ENCODE results near the gene NFASC.

The NFASC gene

DNA sequence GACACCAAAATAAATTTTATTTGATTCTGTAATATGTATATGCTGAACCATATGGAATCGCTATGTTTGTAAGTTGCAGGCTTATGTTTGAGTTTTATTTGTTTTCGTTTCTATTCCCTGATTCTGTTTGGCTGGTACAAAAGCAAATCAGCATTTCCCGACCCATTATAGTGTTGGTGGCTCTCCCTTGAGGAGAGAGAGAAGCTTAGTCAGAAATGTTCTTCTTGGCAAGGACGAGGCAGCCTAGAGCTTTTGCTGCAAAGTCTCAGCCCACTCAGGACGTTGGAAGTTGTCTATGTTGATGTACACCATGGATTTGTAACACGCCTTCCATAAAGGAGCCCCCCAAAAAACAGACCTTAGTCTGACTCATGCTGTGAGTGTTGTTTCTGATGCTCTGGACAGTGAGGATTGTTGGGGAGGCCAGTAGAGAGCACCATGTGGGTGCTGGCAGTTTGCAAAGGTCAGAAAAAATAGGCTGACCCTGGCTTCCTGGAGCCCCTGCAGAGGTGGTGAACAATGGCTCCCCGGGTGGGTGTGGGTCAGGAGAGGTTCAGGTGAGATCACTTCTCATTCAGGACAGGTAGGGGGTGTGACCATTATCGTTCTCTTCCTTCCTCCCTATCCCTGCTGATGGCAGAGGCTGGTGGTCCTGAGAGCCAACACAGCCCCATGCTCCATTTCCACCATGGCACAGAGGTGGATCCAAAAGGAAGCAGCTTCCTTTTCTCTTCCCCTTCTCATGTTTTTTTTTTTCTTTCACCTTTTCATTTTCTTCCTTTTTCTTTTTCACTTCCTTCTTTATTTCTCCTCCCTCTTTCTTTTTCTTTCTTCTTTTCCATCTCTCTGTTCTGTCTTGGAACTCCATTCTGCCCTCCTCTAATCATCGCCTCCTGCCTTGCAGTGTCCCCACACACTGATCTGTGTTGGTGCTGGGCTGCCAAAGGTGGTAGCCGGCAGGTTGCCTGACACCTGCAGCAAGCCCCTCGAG, 88.0 kb downstream of the NFASC start:
- Mint-ChIP-seq H3K9me3 (no peaks in the 10 kb centered on the region), H3K4me3 (no peak overlapping the region), H3K4me1 (ENCODE audit: low read depth) (no peaks in the 10 kb centered on the region), H3K27me3 (ENCODE audit: low read depth) (peaks cover 3% of the 10 kb centered on the region), H3K27ac (no peak overlapping the region), H3K36me3 (ENCODE audit: low read depth) (no peaks in the 10 kb centered on the region)
- DNase-seq (ENCODE audit: low spot score) = no peak

DNA sequence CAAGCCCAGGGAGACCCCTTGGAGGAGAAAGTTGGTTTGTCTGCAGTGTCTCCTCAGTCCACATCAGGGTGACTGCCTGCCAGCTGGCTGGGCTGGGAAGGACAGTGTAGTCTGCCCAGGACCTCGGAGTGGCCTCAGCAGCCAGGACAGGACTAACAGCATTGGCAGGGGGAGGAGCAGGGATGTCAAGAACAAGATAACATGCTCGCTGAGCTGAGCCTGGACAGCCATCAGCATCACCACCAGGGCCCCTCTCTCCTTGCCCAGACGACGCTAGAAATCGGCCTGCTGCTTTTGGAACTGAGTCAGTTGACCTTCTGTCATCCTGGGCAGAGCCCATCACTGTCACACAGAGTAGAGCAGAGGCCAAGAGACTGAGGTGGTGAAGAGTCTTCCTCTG, 88.7 kb downstream of the NFASC start:
- peaks cover 6% of the 10 kb centered on the region for H3K27me3 Mint-ChIP-seq (ENCODE audit: low read depth)
- no peak for DNase-seq (ENCODE audit: low spot score)
- H3K36me3 Mint-ChIP-seq (ENCODE audit: low read depth) = no peaks in the 10 kb centered on the region
- no peak overlapping the region for H3K4me3 Mint-ChIP-seq
- no peak overlapping the region for H3K27ac Mint-ChIP-seq
- H3K9me3 Mint-ChIP-seq = no peaks in the 10 kb centered on the region
- no peaks in the 10 kb centered on the region for H3K4me1 Mint-ChIP-seq (ENCODE audit: low read depth)

DNA sequence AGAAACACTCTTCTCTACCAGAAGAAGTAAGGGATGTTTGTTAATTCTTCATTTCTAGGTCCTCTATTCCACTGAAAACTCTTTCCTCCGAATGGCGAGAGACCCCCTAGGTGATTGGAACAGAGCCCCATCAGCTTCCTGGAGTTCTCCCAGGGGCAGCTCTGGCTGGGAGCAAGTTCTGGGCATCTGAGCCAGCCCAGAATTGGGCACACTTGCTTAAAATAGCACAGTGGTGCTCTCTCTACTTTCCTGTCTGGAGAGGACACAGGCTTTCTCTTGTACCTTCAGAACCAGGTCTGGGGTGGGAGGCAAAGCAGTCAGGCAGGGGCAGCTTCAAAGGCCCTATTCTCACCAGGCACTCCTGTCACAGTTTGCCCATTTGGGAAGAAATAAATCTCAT, 89.2 kb downstream of the NFASC start:
- Mint-ChIP-seq H3K27ac (no peak overlapping the region), H3K4me1 (ENCODE audit: low read depth) (no peaks in the 10 kb centered on the region), H3K4me3 (no peak overlapping the region), H3K27me3 (ENCODE audit: low read depth) (peaks cover 9% of the 10 kb centered on the region), H3K36me3 (ENCODE audit: low read depth) (no peaks in the 10 kb centered on the region), H3K9me3 (no peaks in the 10 kb centered on the region)
- no peak for DNase-seq (ENCODE audit: low spot score)

DNA sequence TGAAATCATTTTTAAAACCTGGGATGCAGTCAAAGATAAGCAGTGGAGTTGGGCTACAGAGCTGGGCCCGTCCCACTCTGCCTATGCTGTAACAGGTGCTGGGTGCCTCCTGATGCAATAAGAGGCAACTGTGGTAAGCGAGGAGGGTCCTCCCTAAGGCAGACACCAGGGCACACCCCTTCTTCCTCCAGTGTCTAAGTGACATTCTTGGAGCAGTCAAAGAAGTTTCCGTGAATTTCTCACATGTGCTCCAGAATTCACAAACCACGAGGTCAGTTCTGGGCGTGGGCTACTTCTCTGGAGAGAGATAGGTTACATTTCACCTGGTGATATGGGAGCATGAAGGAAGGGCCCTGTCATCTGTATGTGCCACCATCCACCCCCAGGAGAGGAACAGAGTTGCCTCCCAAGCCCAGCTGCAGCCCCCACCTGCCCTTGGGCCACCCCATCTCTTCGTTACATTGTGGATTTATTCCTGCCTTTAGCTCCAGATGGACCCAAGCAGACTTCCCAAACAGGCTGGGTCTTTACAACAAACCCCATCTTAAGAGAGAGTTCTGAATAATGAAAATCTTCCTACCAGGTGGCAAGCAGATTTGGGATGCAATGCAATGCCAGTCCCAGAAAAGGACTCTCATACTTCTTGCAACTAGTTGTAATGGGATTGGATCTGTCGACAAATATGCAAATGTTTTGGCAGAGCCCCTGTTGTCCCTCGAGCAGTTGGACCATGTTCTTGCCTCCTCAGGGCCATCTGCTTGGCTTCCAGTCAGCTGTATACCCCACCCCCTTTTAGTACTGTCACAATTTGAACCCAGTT, 89.9 kb downstream of the NFASC start:
- H3K4me1 Mint-ChIP-seq (ENCODE audit: low read depth) = no peaks in the 10 kb centered on the region
- no peak overlapping the region for H3K4me3 Mint-ChIP-seq
- H3K27ac Mint-ChIP-seq = no peak overlapping the region
- no peak for DNase-seq (ENCODE audit: low spot score)
- H3K9me3 Mint-ChIP-seq = no peaks in the 10 kb centered on the region
- H3K36me3 Mint-ChIP-seq (ENCODE audit: low read depth) = no peaks in the 10 kb centered on the region
- H3K27me3 Mint-ChIP-seq (ENCODE audit: low read depth) = peaks cover 11% of the 10 kb centered on the region

DNA sequence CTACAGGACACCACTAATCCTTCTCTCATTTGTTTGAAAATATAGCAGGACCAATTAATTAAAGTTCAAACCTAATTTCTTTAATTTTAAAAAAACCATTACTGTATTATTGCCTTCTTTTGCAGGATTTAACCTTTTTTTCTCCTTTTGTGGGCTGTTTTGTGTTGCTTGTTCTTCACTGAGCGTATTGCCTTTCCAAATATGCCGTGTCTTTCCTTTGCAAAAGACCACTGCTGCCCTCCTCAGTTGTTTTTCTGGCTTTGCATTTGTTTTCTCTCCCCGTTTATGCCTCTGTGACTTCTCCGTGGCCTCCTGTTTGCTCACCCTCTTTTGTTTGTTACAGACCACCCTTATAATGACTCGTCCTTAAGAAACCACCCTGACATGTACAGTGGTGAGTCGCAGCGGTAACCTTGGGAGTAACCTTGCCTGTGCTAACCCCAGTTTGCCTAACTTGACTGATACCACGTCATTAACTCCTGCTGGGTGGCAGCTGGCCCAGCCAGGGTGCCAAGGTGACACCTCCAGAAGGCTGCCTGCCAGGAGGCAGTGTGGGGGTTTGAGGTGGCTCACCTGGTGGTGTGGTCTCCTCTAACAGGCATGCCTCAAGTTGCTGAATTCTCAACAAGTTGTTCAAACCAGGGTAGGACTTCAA, 91.2 kb downstream of the NFASC start:
- Mint-ChIP-seq H3K27ac (no peak overlapping the region), H3K4me1 (ENCODE audit: low read depth) (no peaks in the 10 kb centered on the region), H3K9me3 (no peaks in the 10 kb centered on the region), H3K36me3 (ENCODE audit: low read depth) (no peaks in the 10 kb centered on the region), H3K4me3 (no peak overlapping the region), H3K27me3 (ENCODE audit: low read depth) (peaks cover 16% of the 10 kb centered on the region)
- DNase-seq (ENCODE audit: low spot score) = no peak

DNA sequence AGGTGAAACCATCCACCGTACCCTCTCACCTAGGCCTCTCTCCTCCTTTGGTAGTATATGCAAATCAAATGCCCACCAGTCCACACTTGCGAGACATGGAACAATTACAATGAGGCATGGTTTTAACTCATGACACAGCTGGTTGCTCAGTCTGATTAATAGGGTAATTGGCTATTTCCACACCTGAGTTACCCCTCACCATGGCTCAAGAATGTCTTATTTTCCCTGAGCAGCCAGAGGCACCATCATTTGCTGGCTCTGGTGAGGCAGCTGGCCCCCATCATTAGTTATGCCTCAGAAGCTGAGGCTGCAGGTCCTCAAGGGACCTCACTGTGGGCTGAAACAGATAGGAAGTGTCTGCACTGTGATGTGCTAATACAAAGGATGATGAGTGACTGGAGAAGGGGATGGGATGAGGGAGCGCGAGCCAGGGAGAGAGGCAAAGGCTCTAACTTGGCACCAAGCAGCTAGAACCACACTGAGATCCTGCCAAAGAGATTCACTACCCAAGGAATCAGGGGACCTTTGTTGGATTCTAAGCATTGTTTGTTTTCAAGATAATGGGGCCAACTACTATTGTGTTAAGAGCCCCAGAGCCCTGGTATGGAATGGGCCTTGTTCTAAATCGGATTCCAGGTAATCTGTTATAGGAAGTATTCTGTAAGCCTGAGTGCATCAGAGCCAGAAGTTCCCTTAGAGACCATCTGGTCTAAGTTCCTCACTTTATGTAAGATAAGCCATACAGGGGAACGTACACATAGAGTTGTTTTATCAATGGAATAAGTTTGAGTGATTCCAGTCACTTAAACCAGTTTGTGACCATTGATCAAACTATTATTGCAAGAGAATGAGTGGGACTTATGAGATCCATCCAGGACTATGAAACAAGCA, 92.3 kb downstream of the NFASC start:
- Mint-ChIP-seq H3K4me3 (no peak overlapping the region), H3K36me3 (ENCODE audit: low read depth) (no peaks in the 10 kb centered on the region), H3K9me3 (no peaks in the 10 kb centered on the region), H3K4me1 (ENCODE audit: low read depth) (no peaks in the 10 kb centered on the region), H3K27me3 (ENCODE audit: low read depth) (peaks cover 16% of the 10 kb centered on the region), H3K27ac (no peak overlapping the region)
- no peak for DNase-seq (ENCODE audit: low spot score)

DNA sequence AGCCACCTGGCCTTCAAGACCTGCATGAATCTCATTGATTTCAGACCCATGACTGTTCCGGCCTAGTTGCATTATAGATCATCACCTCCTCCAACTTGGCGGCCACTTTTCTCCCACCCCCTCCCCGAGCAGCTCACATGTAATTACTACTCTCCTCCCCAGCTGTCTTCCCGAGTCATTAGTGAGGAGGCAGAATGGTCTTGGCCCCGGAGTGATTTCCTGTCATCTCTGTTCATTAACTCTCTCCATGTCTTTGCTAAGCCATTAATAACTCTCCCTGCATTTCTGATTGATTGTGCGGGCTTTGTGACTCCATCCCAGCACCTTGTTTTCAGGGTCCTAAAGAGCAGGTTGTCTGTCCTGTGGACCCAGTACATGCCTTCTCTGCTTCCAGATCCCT, 96.8 kb downstream of the NFASC start:
- H3K4me3 Mint-ChIP-seq = no peak overlapping the region
- no peak overlapping the region for H3K27ac Mint-ChIP-seq
- H3K4me1 Mint-ChIP-seq (ENCODE audit: low read depth) = no peaks in the 10 kb centered on the region
- H3K27me3 Mint-ChIP-seq (ENCODE audit: low read depth) = peaks cover 17% of the 10 kb centered on the region
- DNase-seq (ENCODE audit: low spot score) = no peak
- no peaks in the 10 kb centered on the region for H3K9me3 Mint-ChIP-seq
- no peaks in the 10 kb centered on the region for H3K36me3 Mint-ChIP-seq (ENCODE audit: low read depth)

DNA sequence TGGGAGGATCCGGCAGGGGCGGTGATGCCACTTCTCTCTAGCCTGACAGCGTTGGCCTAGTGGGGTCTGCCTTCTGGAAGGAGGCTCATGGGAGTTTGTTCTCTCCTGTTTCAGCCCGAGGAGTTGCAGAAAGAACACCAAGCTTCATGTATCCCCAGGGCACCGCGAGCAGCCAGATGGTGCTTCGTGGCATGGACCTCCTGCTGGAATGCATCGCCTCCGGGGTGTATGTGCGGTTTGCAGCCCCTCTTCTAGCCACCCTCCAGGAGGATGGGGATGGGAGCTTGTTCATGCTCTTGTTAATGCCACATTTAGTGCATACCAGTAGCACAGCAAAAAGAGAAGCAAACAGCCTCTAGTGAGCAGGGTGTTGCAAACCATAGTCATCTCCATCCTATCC, 97.5 kb downstream of the NFASC start:
- Mint-ChIP-seq H3K27ac (no peak overlapping the region), H3K36me3 (ENCODE audit: low read depth) (no peaks in the 10 kb centered on the region), H3K9me3 (no peaks in the 10 kb centered on the region), H3K4me1 (ENCODE audit: low read depth) (no peaks in the 10 kb centered on the region), H3K4me3 (no peak overlapping the region), H3K27me3 (ENCODE audit: low read depth) (peaks cover 17% of the 10 kb centered on the region)
- no peak for DNase-seq (ENCODE audit: low spot score)

DNA sequence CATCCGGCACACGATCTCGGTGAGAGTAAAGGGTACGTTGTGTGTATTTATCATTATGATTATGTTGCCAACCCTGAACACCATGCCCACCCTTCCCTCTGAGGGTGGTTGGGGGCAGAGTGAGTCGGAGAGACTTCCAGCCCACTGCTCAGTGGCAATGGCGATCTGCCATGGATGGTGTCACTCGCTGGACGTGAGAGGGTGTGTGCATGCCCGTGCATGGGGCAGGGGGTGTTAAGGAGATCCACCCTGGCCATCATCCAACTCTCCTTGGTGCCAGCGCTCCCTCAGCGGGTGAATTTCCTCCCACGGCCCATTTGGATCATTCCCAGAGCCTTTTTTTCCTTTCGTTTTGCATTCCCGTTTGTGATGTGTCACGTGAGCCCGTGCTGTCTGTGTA, 98.3 kb downstream of the NFASC start:
- H3K4me3 Mint-ChIP-seq = no peak overlapping the region
- no peaks in the 10 kb centered on the region for H3K36me3 Mint-ChIP-seq (ENCODE audit: low read depth)
- H3K9me3 Mint-ChIP-seq = no peaks in the 10 kb centered on the region
- peaks cover 17% of the 10 kb centered on the region for H3K27me3 Mint-ChIP-seq (ENCODE audit: low read depth)
- no peak for DNase-seq (ENCODE audit: low spot score)
- no peak overlapping the region for H3K27ac Mint-ChIP-seq
- no peaks in the 10 kb centered on the region for H3K4me1 Mint-ChIP-seq (ENCODE audit: low read depth)

DNA sequence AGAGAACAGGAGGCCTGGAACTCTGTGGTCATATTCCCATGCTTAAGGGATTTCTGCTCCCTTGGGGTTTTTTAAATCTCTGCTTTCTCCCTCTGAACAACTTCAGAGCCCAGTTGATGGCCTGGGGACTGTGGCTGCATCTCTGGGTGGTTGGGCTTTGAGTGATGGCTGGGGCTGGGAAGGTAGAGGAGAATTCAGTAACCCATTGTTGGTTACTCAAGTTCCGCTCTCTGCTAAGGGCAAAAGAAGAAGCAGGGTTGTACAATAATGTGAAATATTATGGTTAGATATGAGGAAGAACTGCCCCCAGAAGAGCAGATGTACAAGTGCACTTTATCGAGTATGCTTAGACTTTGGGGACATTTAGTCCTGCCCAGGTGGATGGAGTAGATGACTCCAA, 100.3 kb downstream of the NFASC start:
- Mint-ChIP-seq H3K36me3 (ENCODE audit: low read depth) (no peaks in the 10 kb centered on the region), H3K4me1 (ENCODE audit: low read depth) (peaks cover 2% of the 10 kb centered on the region), H3K27me3 (ENCODE audit: low read depth) (peaks cover 10% of the 10 kb centered on the region), H3K9me3 (no peaks in the 10 kb centered on the region), H3K4me3 (no peak overlapping the region), H3K27ac (no peak overlapping the region)
- no peak for DNase-seq (ENCODE audit: low spot score)

DNA sequence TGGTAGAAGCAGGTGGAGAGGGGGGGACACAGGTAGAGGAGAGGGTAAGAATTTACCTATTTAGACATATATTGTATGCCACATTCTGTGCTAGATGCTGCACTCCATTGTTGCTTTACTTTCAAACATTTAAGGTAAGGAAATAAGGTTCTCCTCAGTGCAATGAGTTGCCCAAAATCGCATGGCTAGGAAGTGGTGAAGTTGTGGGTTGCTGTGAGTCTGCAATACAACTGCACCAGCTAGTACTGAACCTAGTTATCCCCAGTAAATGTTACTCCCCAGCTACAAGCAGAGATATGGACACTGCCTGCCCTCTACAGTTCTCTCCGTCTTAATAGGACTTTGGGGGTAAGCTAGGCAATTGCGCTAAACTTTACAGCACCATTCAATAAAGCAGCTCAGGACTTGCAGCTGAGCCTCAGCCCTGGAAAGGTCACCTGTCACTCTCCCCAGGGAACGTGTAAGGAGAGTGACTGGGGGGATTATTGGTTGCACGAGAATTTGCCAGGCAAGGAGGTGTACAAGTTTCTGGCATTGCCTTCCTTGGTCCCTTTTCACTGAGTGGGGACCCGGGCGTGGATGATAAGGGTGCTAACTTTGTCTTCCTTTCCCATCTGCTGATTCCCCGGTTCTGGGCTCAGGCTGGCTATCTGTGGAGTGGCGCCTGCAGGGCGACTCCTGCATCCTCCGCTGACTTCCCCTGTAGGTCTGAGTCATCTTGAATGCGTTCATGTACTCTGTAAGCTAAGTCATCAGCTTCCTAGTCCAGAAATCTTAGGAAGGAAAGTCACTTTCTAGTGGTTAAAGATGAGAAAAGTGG, 101.1 kb downstream of the NFASC start:
- H3K27me3 Mint-ChIP-seq (ENCODE audit: low read depth) = peaks cover 5% of the 10 kb centered on the region
- no peaks in the 10 kb centered on the region for H3K9me3 Mint-ChIP-seq
- no peak overlapping the region for H3K27ac Mint-ChIP-seq
- DNase-seq (ENCODE audit: low spot score) = no peak
- no peaks in the 10 kb centered on the region for H3K36me3 Mint-ChIP-seq (ENCODE audit: low read depth)
- H3K4me3 Mint-ChIP-seq = no peak overlapping the region
- H3K4me1 Mint-ChIP-seq (ENCODE audit: low read depth) = peaks cover 2% of the 10 kb centered on the region

DNA sequence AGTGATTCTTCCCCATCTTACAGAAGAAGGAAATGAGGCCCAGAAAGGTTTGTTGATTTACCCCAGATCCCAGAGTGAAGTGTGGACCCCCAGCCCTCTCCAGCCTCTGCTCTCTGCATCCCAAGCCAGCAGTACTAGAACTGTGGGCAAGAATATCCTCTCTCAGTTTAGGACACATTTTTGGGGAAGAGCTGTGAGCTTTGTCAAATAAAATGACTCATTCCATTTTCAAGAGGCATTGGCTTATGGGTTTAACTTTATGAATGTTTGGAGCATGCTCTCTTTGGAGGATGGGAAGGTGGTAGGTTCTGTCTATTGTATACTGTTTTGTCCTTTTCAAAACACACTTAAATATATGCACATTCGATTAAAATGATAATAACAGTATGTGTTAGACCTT, 101.8 kb downstream of the NFASC start:
- peaks cover 5% of the 10 kb centered on the region for H3K27me3 Mint-ChIP-seq (ENCODE audit: low read depth)
- no peaks in the 10 kb centered on the region for H3K36me3 Mint-ChIP-seq (ENCODE audit: low read depth)
- peaks cover 2% of the 10 kb centered on the region for H3K4me1 Mint-ChIP-seq (ENCODE audit: low read depth)
- H3K4me3 Mint-ChIP-seq = no peak overlapping the region
- no peaks in the 10 kb centered on the region for H3K9me3 Mint-ChIP-seq
- DNase-seq (ENCODE audit: low spot score) = no peak
- H3K27ac Mint-ChIP-seq = no peak overlapping the region

All from T-helper 2 cell treated with Interferon-gamma antibody and Interleukin-4, amounts not matched to agents 5 μg/mL and 100 μg/mL, for 36 hours (primary cell).